ENCODE measurements around the gene PDZRN4. TPM values are rescaled to one million over a fixed set of nuclear protein-coding genes. Genes with fewer than 3 reads are reported as not detected.

Gene PDZRN4
- total and polyA plus RNA-seq, 10 donors, result 0.07 to 0.77 (median 0.29) TPM; not detected in 2

DNA sequence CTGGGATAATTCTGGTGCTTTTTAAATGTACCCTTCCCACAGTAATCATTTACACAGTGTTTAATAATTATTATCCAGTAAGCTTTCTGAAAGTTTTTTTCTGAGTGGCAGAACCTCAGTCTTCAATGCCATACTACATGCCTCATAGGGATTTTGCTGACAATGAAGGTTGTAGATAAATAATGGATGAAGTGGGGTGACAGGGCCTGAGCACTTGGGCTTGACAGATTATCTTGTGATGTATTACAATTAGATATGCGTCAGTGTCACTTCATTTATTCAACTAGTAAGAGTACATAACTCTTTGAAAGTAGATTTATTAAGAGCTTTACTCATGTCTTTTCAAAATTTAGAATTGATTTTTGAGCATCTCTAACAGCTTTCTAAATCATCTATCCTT lies 176.1 kb downstream of the PDZRN4 start:
- Histone ChIP-seq H3K4me1 (no peaks in the 10 kb centered on the region), H3K9me3 (peaks cover 0 to 10% (median 0%) of the 10 kb centered on the region in 8 donors), H3K27ac (no peak overlapping the region), H3K27me3 (replicated peaks in 1 of 7) (no peaks in the 10 kb centered on the region), H3K36me3 (no peaks in the 10 kb centered on the region), H3K4me3 (no peak overlapping the region)
- intact Hi-C loops (cut with DNase I; ENCODE audit: low total_unique reads), result no loop called here
- DNase-seq, result no peak
- no peak for TF ChIP-seq CTCF (IDR thresholded peaks at IDR 0.05 in 8 of 11, conservative IDR thresholded peaks at IDR 0.05 in 3 of 11)
- TF ChIP-seq POLR2AphosphoS5 (IDR thresholded peaks at IDR 0.05), result no peak
- no peak for TF ChIP-seq POLR2A (IDR thresholded peaks at IDR 0.05)
- WGBS, 5 donors, result 89 to 95% (median 92%) methylated on average over 1 of the region's 1 CpG

DNA sequence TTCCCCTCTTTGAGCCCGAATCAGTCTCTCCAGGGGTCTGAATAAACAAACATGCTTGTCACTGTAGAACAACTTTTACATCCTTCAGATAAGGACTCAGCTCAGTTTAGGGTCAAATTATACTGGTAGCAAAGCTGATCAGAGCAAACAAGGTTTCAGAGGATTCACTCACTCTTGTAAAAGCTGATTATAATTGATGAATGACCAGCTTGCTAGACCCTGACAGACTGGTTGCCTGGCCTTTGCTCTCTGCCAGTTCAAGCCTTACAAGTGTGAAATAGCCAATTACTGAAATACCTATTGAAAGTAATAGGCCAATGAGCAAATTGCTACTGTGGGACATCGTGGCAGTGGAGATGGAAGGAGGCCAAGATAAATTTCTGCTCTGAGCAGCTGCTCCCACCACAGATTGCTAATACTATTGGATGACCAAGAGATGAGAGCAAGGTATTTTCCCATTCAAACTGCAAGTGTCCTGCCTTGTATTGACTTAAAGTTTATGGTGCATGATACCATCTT lies 177.6 kb downstream of the PDZRN4 start:
- Histone ChIP-seq H3K36me3 (no peaks in the 10 kb centered on the region), H3K4me1 (no peaks in the 10 kb centered on the region), H3K27me3 (replicated peaks in 1 of 7) (no peaks in the 10 kb centered on the region), H3K27ac (no peak overlapping the region), H3K4me3 (no peak overlapping the region), H3K9me3 (peaks cover 0 to 10% (median 0%) of the 10 kb centered on the region in 8 donors)
- TF ChIP-seq POLR2A (IDR thresholded peaks at IDR 0.05) (no peak), CTCF (IDR thresholded peaks at IDR 0.05 in 8 of 11, conservative IDR thresholded peaks at IDR 0.05 in 3 of 11) (no peak), POLR2AphosphoS5 (IDR thresholded peaks at IDR 0.05) (no peak)
- intact Hi-C loops (cut with DNase I; ENCODE audit: low total_unique reads), result no loop called here
- WGBS, 5 donors, result 37 to 57% (median 49%) methylated on average over 2 of the region's 2 CpGs
- DNase-seq, result no peak

- WGBS, 5 donors, result 88 to 94% (median 91%) methylated on average over 4 of the region's 4 CpGs
- intact Hi-C loops (cut with DNase I; ENCODE audit: low total_unique reads), result no loop called here
These were observed 179.7 kb downstream of the PDZRN4 start for GRCh38 chr12:41367726-41368405.

More at GRCh38 chr12:41367726-41368405, 179.7 kb downstream of the PDZRN4 start:
- Histone ChIP-seq H3K4me3 (no peak overlapping the region), H3K36me3 (no peaks in the 10 kb centered on the region), H3K4me1 (no peaks in the 10 kb centered on the region), H3K27ac (no peak overlapping the region), H3K27me3 (replicated peaks in 1 of 7) (no peaks in the 10 kb centered on the region), H3K9me3 (peaks cover 0 to 12% (median under 1%) of the 10 kb centered on the region in 8 donors)
- no peak for DNase-seq
- TF ChIP-seq POLR2AphosphoS5 (IDR thresholded peaks at IDR 0.05) (no peak), POLR2A (IDR thresholded peaks at IDR 0.05) (no peak), CTCF (IDR thresholded peaks at IDR 0.05 in 8 of 11, conservative IDR thresholded peaks at IDR 0.05 in 3 of 11) (no peak)

All from spleen (tissue), 11 donors.